GM10266 (cell line): ENCODE data around the gene DEAF1.

Experiments
- DNase-seq: peaks from one replicate; pipeline ENCODE4 v3.0.0; 2012; ENCODE audit errors: extremely low spot score
- TF ChIP-seq, protein P1 (sequence below): IDR thresholded peaks from 2 replicates; pipeline ENCODE4 v1.5.1; 2012; ENCODE audit warnings: mild to moderate bottlenecking, low read depth; ENCODE audit not compliant: control insufficient read depth, insufficient read depth; ENCODE audit errors: missing control alignments

Gene DEAF1

DNA sequence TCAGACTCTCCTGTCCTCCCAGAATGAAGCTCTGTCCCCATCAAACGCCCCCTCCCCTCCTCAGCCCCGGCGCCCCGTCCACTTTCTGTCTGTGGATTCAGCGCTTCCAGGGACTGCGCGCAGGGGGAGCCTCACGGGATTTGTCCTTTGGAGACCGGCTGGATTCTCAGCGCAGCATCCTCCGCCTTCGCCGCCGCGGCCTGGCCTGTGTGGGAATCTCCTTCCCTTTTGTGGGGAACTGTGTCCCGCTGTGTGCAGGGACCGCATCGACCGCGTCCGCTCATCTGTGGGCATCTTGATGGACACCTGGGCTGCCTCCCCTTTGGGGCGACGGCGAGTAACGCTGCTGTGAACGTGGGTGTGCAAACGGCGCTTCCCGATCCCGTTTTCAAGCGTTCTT, 67.0 kb downstream of the DEAF1 start:
- TF ChIP-seq, protein P1, sequence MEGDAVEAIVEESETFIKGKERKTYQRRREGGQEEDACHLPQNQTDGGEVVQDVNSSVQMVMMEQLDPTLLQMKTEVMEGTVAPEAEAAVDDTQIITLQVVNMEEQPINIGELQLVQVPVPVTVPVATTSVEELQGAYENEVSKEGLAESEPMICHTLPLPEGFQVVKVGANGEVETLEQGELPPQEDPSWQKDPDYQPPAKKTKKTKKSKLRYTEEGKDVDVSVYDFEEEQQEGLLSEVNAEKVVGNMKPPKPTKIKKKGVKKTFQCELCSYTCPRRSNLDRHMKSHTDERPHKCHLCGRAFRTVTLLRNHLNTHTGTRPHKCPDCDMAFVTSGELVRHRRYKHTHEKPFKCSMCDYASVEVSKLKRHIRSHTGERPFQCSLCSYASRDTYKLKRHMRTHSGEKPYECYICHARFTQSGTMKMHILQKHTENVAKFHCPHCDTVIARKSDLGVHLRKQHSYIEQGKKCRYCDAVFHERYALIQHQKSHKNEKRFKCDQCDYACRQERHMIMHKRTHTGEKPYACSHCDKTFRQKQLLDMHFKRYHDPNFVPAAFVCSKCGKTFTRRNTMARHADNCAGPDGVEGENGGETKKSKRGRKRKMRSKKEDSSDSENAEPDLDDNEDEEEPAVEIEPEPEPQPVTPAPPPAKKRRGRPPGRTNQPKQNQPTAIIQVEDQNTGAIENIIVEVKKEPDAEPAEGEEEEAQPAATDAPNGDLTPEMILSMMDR: no peak
- no peak for DNase-seq

DNA sequence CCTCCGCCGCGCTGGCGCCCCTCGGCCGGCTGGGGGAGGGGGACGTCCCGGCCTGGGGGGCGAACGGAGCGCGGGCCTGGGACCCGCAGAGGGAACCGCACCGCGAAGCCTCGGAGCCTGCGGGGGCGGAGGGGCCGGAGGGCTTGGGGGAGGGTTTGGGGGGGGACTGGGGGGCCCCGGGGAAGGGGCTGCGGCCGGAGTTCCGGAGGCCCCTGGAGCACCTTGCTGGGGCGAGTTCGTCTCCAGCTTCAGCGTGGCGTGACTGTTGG, 67.8 kb downstream of the DEAF1 start:
- TF ChIP-seq, protein P1: no peak
- DNase-seq: no peak

DNA sequence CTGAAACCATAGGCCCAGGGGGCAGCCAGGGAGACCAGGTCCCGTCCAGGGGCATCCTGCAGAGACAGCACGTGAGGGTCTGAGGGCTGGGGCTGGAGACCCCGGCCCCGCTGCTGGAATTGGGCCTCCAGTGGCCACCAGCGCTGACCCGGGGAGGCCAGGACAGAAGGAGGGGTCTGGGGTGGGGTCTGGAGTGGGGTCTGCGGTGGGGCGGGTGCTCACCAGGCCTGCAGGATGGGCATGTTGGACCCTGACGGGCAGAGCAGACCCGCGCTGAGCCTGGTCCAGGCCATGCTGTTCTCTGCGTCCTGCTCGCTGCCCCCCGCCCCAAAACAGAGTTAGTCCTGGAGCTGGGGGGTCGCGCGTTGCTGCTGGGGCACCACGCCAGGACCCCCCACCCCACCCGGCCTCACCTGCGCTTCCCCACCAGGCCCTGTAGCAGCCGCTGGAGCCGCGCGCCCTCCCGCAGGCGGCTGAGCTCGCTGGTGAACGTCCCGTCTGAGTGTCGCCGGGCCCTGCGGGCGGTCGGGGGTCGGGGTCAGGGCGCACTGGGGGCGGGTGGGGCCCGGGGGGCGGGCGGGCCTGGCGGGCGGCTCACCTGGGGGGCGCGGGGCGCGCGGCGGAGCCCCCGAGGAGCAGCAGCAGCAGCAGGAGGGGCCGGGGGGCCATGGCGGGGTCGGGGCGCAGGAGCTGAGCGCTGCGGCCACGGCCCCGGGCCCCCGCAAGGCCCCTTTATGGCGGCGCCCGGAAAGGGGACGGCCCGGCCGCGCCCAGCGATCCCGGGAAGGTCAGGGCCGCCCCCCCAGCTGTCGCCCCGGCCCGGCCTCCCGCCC, 68.3 kb downstream of the DEAF1 start, which contains the start of gene SCT:
TSS of gene SCT (minus strand) at position 707 of the 833 bp plus-strand sequence. CDS start at position 669, 38 bp downstream.
- TF ChIP-seq, protein P1: no peak

DNA sequence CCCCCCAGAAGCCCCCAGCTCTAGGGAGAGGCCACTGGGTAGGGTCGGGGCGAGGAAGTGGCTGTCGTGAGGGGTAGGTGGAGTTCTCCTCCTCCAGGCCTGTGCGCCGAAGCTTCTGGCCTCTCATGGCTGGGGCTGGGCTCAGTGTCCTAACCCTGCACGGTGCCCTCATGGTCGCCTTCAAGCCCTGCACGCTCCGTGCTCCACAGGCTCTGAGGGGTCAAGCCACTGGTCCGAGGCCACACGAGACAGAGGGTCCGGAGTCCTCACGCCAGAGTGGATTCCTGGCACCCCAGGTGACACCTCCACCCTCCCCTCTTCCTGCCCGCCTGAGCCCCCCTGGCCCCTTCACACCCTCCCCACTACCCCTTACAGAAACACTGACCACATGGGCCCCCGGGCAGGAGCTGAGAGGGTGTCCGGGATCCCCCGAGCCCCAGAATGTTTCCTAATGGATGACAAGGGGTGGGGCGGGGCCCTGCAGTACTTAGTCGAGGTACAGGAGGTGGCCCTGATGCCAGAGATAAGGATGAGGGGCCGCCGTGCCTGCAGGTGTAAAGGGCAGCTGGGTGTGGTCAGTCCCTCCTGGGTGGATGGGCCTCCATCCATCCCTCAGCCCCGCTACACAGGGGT, 69.3 kb downstream of the DEAF1 start:
- no peak for DNase-seq
- TF ChIP-seq, protein P1: no peak

More for the DNA sequence above, 68.3 kb downstream of the DEAF1 start, which contains the start of gene SCT:
- no peak for DNase-seq

DNA sequence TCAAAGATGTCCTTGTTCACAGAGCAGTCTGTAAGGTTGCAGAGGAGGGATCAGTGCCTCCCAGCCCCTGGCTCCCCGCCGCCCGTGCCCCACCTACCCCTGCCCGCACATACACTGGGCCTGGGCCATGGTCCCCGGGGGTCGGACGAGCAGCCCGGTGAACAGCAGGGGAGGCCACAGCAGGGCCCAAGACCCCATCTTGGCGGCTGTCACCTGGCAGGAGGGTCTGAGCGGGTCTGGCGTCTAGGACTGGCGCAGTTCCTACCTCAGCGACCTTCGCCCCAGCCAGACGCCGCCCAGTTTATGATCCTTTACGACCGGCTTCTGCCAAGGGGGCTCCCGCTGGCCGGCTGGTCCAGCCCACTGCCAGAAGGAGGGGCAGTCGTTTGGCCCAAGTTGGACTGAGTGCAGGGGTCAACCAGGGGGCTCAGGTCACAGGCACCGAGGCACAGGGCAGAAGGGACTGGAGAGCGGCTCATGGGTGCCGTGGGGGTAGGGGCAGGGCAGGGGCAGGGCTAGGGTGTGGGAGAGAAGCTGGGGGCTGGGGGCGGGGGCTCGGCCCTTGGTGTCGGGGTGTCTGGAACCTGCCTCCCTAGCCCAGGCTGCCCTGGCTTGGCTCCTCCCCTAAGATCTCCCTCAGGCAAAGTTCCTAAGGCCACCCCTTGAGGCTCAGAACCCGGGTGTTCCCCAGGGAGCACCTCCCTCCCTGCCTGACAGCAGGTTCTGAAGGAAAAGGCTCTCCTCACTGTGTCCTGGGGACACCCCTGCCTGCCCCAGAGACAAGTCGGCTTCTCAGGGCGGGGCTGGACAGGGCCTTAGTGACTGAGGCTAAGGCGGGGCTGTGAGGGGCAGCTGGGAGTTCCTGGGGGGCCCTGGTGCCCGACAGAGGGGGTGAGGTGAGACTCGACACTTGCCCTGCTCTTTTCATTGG, 70.1 kb downstream of the DEAF1 start, which contains the start of gene CDHR5:
TSS of gene CDHR5 (minus strand) at position 251 of the 931 bp plus-strand sequence. CDS start at position 198, 53 bp downstream.
- TF ChIP-seq, protein P1: no peak
- no peak for DNase-seq

DNA sequence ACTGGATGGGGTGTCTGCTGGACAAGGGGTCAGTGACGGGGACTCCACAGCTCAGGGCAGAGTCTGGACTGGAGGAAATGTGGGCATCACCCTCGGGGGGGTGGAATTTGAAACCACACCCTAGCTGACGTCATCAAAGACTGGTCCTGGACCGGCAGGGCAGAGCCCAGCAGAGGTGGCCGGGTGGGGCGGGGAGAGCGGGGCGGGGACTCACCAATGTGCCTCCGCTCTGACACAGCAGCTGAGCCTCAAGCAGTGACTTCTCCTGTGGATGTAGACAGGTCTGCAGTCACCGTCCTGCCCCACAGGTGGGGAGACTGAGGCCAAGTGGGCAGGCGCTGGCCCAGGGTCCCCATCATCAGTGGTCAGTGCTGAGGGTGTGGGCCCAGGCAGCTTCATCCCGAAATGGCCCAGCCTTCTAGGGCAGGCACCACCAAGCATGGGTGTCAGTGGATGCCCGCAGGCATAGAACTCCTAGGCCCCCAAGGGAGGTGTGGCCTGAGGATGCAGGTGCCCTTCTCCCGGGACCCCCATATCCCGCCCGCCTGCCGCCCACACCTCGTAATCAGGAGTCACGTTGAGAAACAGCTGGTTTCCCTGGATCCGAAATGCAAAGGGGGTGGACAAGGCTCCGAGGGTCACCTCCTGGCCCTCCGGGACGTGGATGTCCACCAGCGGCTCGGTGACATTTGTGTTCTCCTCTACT, 70.9 kb downstream of the DEAF1 start:
- no peak for DNase-seq
- TF ChIP-seq, protein P1: no peak
